SK-N-SH (cell line): ENCODE measurements around the gene CCL7. TPM values are rescaled to one million over a fixed set of nuclear protein-coding genes. Genes with fewer than 3 reads are reported as not detected.

ENCODE experiments used
- CTCF ChIA-PET: fragments of 300-600, 350-600 bp; formaldehyde crosslinking; extraction: SDS; loops from one replicate; lab custom pipeline; 2021; lab: Yijun Ruan, JAX
- POLR2A ChIA-PET: fragments of 350-600 bp; sonication (Branson Sonifier 250); formaldehyde crosslinking; extraction: SDS; loops from one replicate; lab custom pipeline; 2020; ENCODE audit warnings: antibody characterized with exemption, inconsistent platforms; lab: Yijun Ruan, JAX
- DNase-seq: peaks from one replicate; pipeline ENCODE4 v3.0.0; 2012
- H2AFZ ChIP-seq: fragments of 200-600 bp; sonication (generic); 2 replicates; pipeline ENCODE4 v1.8.1; 2016; ENCODE audit warnings: antibody characterized with exemption, mild to moderate bottlenecking, low read depth
- H3F3A ChIP-seq: fragments of 200-600 bp; sonication (generic); replicated peaks from 2 replicates; pipeline ENCODE3; 2016; ENCODE audit warnings: antibody characterized with exemption, mild to moderate bottlenecking; ENCODE audit not compliant: insufficient read depth
- H3K27ac ChIP-seq, 2 experiments: fragments of 200-500 bp in 1 of 2; fragments of 200-600 bp in 1 of 2; sonication (Bioruptor generic) in 1 of 2; sonication (generic), shearing (Covaris generic) in 1 of 2; 2 replicates each; pipeline versions ENCODE4 v1.5.1 to v1.6.1; 2014 to 2016; ENCODE audit warnings: low read depth in 2 of 2, inconsistent platforms in 1 of 2, low read length in 1 of 2, mild to moderate bottlenecking in 1 of 2, mixed read lengths in 1 of 2
- H3K27me3 ChIP-seq: fragments of 200-600 bp; sonication (generic), shearing (Covaris generic); 2 replicates; pipeline ENCODE4 v1.6.1; 2016; ENCODE audit warnings: mixed run types; ENCODE audit not compliant: insufficient read depth
- H3K36me3 ChIP-seq, 2 experiments: fragments of 200-500 bp in 1 of 2; fragments of 200-600 bp in 1 of 2; sonication (Bioruptor generic) in 1 of 2; sonication (generic) in 1 of 2; replicated peaks in 1 of 2; 2 replicates each; pipeline versions ENCODE3 to v1.5.1; 2014 to 2016; ENCODE audit warnings: low read length in 1 of 2, mild to moderate bottlenecking in 1 of 2; ENCODE audit not compliant: insufficient read depth in 2 of 2, control insufficient read depth in 1 of 2
- H3K4me1 ChIP-seq, 2 experiments: fragments of 200-500 bp in 1 of 2; fragments of 200-600 bp in 1 of 2; sonication (Bioruptor generic) in 1 of 2; sonication (generic), shearing (Covaris generic) in 1 of 2; 2 replicates each; pipeline versions ENCODE4 v1.5.1 to v1.6.1; 2014 to 2016; ENCODE audit warnings: low read depth in 1 of 2, low read length in 1 of 2, mixed run types in 1 of 2; ENCODE audit not compliant: insufficient read depth in 2 of 2, control insufficient read depth in 1 of 2
- H3K4me2 ChIP-seq: fragments of 200-600 bp; sonication (generic), shearing (Covaris generic); 2 replicates; pipeline ENCODE4 v1.6.1; 2017; ENCODE audit warnings: mixed run types
- H3K4me3 ChIP-seq, 2 experiments: fragments of 200-500 bp in 1 of 2; fragments of 200-600 bp in 1 of 2; sonication (Bioruptor generic) in 1 of 2; sonication (generic), shearing (Covaris generic) in 1 of 2; 2 replicates each; pipeline versions ENCODE4 v1.5.1 to v1.8.1; 2014 to 2016; ENCODE audit warnings: low read depth in 2 of 2, inconsistent platforms in 1 of 2, low read length in 1 of 2, mild to moderate bottlenecking in 1 of 2, mixed read lengths in 1 of 2, moderate library complexity in 1 of 2
- H3K79me2 ChIP-seq: fragments of 200-600 bp; sonication (generic); 2 replicates; pipeline ENCODE4 v1.8.1; 2017; ENCODE audit warnings: mild to moderate bottlenecking; ENCODE audit not compliant: insufficient read depth
- H3K9ac ChIP-seq: fragments of 200-600 bp; sonication (generic); 2 replicates; pipeline ENCODE4 v1.6.1; 2017; ENCODE audit warnings: mixed run types
- H3K9me2 ChIP-seq: fragments of 200-600 bp; sonication (generic); 2 replicates; pipeline ENCODE4 v1.6.1; 2017; ENCODE audit warnings: mixed run types
- H3K9me3 ChIP-seq: fragments of 200-600 bp; sonication (generic); 2 replicates; pipeline ENCODE4 v1.6.1; 2017; ENCODE audit warnings: mixed run types, mild to moderate bottlenecking, moderate library complexity
- H4K20me1 ChIP-seq: fragments of 200-600 bp; sonication (generic); 2 replicates; pipeline ENCODE4 v1.6.1; 2017; ENCODE audit warnings: mild to moderate bottlenecking, mixed run types; ENCODE audit not compliant: insufficient read depth
- EP300 ChIP-seq, 2 experiments: IDR thresholded peaks; 2 replicates each; pipeline versions ENCODE4 v1.4.0 to v1.6.1; 2012; ENCODE audit warnings: borderline replicate concordance in 1 of 2, low read depth in 1 of 2, low read length in 1 of 2
- FOSL2 ChIP-seq: IDR thresholded peaks from 2 replicates; pipeline ENCODE4 v1.4.0; 2012; ENCODE audit warnings: low read depth, mild to moderate bottlenecking, moderate library complexity, borderline replicate concordance
- MEF2A ChIP-seq: IDR thresholded peaks from 2 replicates; pipeline ENCODE4 v1.4.0; 2012; ENCODE audit warnings: low read depth, borderline replicate concordance
- NFIC ChIP-seq: IDR thresholded peaks from 2 replicates; pipeline ENCODE4 v1.4.0; 2012; ENCODE audit warnings: borderline replicate concordance
- PBX3 ChIP-seq: IDR thresholded peaks from 2 replicates; pipeline ENCODE4; 2012
- REST ChIP-seq: IDR thresholded peaks from 2 replicates; pipeline ENCODE4 v1.6.1; 2012; ENCODE audit warnings: mild to moderate bottlenecking, low read depth, low read length, moderate library complexity
- TCF12 ChIP-seq: IDR thresholded peaks from 2 replicates; pipeline ENCODE4 v1.4.0; 2012
- WGBS: methylation state at CpG from one replicate; pipeline ENCODE4 v1.1.6; 2017; ENCODE audit warnings: low lambda C conversion rate; 5-methylcytosine and 5-hydroxymethylcytosine counted together
- polyA plus RNA-seq, 3 experiments: library from polyadenylated mRNA; depleted of rRNA; stranded (reverse); fragments of >200 nt; gene quantifications; 2 replicates each; pipeline ENCODE4 v1.2.3, GENCODE V29; 2012

The CCL7 gene
- polyA plus RNA-seq, 1 of the 3 experiments (the other 2 are of a cell fraction): 0.72 TPM

- Histone ChIP-seq H3K4me2 (no peak overlapping the region), H3K9me2 (no peaks in the 10 kb centered on the region), H3K79me2 (no peaks in the 10 kb centered on the region), H3K9ac (no peak overlapping the region), H3F3A (peaks cover 30% of the 10 kb centered on the region), H3K4me1 (peaks cover 20 to 27% of the 10 kb centered on the region in 2 experiments), H4K20me1 (no peaks in the 10 kb centered on the region), H2AFZ (no peak overlapping the region), H3K27me3 (no peaks in the 10 kb centered on the region), H3K36me3 (no peaks in the 10 kb centered on the region), H3K27ac (peak overlapping the region in 1 of 2 experiments; percentile 84; a peak in 2 of 4 replicates), H3K9me3 (no peaks in the 10 kb centered on the region), H3K4me3 (no peak overlapping the region)
- TF ChIP-seq REST (peak; percentile 85), MEF2A (no peak)
- POLR2A ChIA-PET: no interaction called here
- CTCF ChIA-PET: interaction anchor here (3.2 kb wide), 1 partner anchor 124 kb away, joined by 20 read pairs; no protein-coding TSS in a partner anchor
- no peak for DNase-seq
- 91% methylated on average over 3 of the region's 3 CpGs for WGBS
Measured at GRCh38 chr17:34237458-34237857, 32.6 kb upstream of the CCL7 start.

GRCh38 chr17:34241062-34241461, 29.0 kb upstream of the CCL7 start:
- Histone ChIP-seq H3K4me1 (peaks cover 12 to 27% of the 10 kb centered on the region in 2 experiments), H3F3A (peaks cover 30% of the 10 kb centered on the region), H2AFZ (no peak overlapping the region), H3K4me2 (no peak overlapping the region), H3K9me2 (no peaks in the 10 kb centered on the region), H3K79me2 (no peaks in the 10 kb centered on the region), H3K9me3 (no peaks in the 10 kb centered on the region), H3K27ac (peak overlapping the region; percentile 32 to 34; a peak in 3 of 4 replicates)
- TF ChIP-seq EP300 (IDR thresholded peaks at IDR 0.05; ENCODE audit: borderline replicate concordance in 1 of 2, low read depth in 1 of 2, low read length in 1 of 2) (0 out of 4 replicates have a peak, but pooled peaks of 1 of the 2 experiments have one; percentile 12), TCF12 (peak; percentile 60), FOSL2 (no peak), NFIC (peak; percentile 38; the same call in 1 of the 2 replicates), PBX3 (no peak)
- TF ChIP-seq, all 33 proteins: peak for 3
- H3K36me3 ChIP-seq: no peaks in the 10 kb centered on the region
- POLR2A ChIA-PET: no interaction called here
- H4K20me1 ChIP-seq: no peaks in the 10 kb centered on the region
- H3K27me3 ChIP-seq: no peaks in the 10 kb centered on the region
- no peak overlapping the region for H3K4me3 ChIP-seq
- 8% methylated on average over 4 of the region's 4 CpGs for WGBS
- peak; percentile 34 for DNase-seq
- no peak overlapping the region for H3K9ac ChIP-seq
- CTCF ChIA-PET: interaction anchor here (1.3 kb wide), 1 partner anchor 8 kb away, joined by 3 read pairs; no protein-coding TSS in a partner anchor
